Measurements from ENCODE around the gene RPAIN.
A peak's percentile ranks its signal among the peaks of the same experiment; 100 is the strongest.

RPAIN gene

GRCh38 chr17:5408186-5408585, 11.8 kb upstream of the RPAIN start:
- H3K9me3 ChIP-seq (ENCODE audit: severe bottlenecking), result no peaks in the 10 kb centered on the region
- H3K4me3 ChIP-seq (ENCODE audit: low read depth, low read length), result no peak overlapping the region
- H3K27ac ChIP-seq, result no peak overlapping the region
- DNase-seq, result no peak
- H3K27me3 ChIP-seq (ENCODE audit: insufficient read depth, low read depth, severe bottlenecking), result no peaks in the 10 kb centered on the region
- no peak for TF ChIP-seq CTCF (IDR thresholded peaks at IDR 0.05; ENCODE audit: low read depth, low read length)
- peaks cover 95% of the 10 kb centered on the region for H3K36me3 ChIP-seq

- Histone ChIP-seq H3K4me3 (ENCODE audit: low read depth, low read length) (no peak overlapping the region), H3K9me3 (ENCODE audit: severe bottlenecking) (no peaks in the 10 kb centered on the region), H3K36me3 (peaks cover 93% of the 10 kb centered on the region), H3K27ac (no peak overlapping the region), H3K27me3 (ENCODE audit: insufficient read depth, low read depth, severe bottlenecking) (no peaks in the 10 kb centered on the region)
- no peak for TF ChIP-seq CTCF (IDR thresholded peaks at IDR 0.05; ENCODE audit: low read depth, low read length)
- no peak for DNase-seq
Measured at GRCh38 chr17:5410594-5411272, 9.2 kb upstream of the RPAIN start.

- TF ChIP-seq CTCF (IDR thresholded peaks at IDR 0.05; ENCODE audit: low read depth, low read length), result no peak
- peaks cover 82% of the 10 kb centered on the region for H3K36me3 ChIP-seq
- H3K4me3 ChIP-seq (ENCODE audit: low read depth, low read length), result no peak overlapping the region
- DNase-seq, result no peak
- H3K27me3 ChIP-seq (ENCODE audit: insufficient read depth, low read depth, severe bottlenecking), result no peaks in the 10 kb centered on the region
- H3K9me3 ChIP-seq (ENCODE audit: severe bottlenecking), result no peaks in the 10 kb centered on the region
- no peak overlapping the region for H3K27ac ChIP-seq
Measured at GRCh38 chr17:5413682-5414081, 6.3 kb upstream of the RPAIN start.

- no peak for DNase-seq
- H3K9me3 ChIP-seq (ENCODE audit: severe bottlenecking), result no peaks in the 10 kb centered on the region
- peaks cover 69% of the 10 kb centered on the region for H3K36me3 ChIP-seq
- H3K27me3 ChIP-seq (ENCODE audit: insufficient read depth, low read depth, severe bottlenecking), result no peaks in the 10 kb centered on the region
- H3K27ac ChIP-seq, result no peak overlapping the region
- no peak overlapping the region for H3K4me3 ChIP-seq (ENCODE audit: low read depth, low read length)
- TF ChIP-seq CTCF (IDR thresholded peaks at IDR 0.05; ENCODE audit: low read depth, low read length), result no peak
Measured at GRCh38 chr17:5416901-5417300, 3.1 kb upstream of the RPAIN start.

GRCh38 chr17:5418858-5419355, 1.1 kb upstream of the RPAIN start:
- no peak for DNase-seq
- Histone ChIP-seq H3K27me3 (ENCODE audit: insufficient read depth, low read depth, severe bottlenecking) (no peaks in the 10 kb centered on the region), H3K36me3 (peaks cover 69% of the 10 kb centered on the region), H3K27ac (peak overlapping the region; percentile 84), H3K4me3 (ENCODE audit: low read depth, low read length) (peak overlapping the region; percentile 71), H3K9me3 (ENCODE audit: severe bottlenecking) (no peaks in the 10 kb centered on the region)
- TF ChIP-seq CTCF (IDR thresholded peaks at IDR 0.05; ENCODE audit: low read depth, low read length), result no peak

Measured in WERI-Rb-1 (cell line).